ENCODE results near the gene METTL21C.

- TF ChIP-seq EZH2phosphoT487 (conservative IDR thresholded peaks at IDR 0.05; ENCODE audit: low read length) (no peak), CTCF (IDR thresholded peaks at IDR 0.05; ENCODE audit: insufficient read depth, low read length, poor library complexity, severe bottlenecking) (no peak)
Measured at GRCh38 chr13:102708211-102708610, 13.4 kb upstream of the METTL21C start.

Data from SU-DHL-6 (cell line).